Erythroblast (primary cell): ENCODE measurements around the gene FRMD3.

Source experiments
- GATA1 ChIP-seq: IDR thresholded peaks from 2 replicates; pipeline ENCODE4 v1.6.1; 2011; ENCODE audit warnings: low read depth, mild to moderate bottlenecking, control low read depth, low read length, moderate library complexity
- POLR2A ChIP-seq: IDR thresholded peaks from 2 replicates; pipeline ENCODE4 v1.6.1; 2011; ENCODE audit warnings: mild to moderate bottlenecking, low read length

- TF ChIP-seq POLR2A, result no peak
- TF ChIP-seq GATA1, result no peak
These were observed 36.6 kb downstream of the FRMD3 start for GRCh38 chr9:83501565-83501964.
